Liver (tissue), 3 donors: Measurements from ENCODE around the gene ZFP1.

Experiments
- CTCF ChIP-seq: fragments of 150-350 bp; IDR thresholded peaks from 2 replicates; pipeline ENCODE4 v1.5.1; 2017; ENCODE audit warnings: improper control_type of control experiment, low read depth, low read length; ENCODE audit not compliant: missing input control
- EGR1 ChIP-seq, 2 donors: IDR thresholded peaks; 2 replicates each; pipeline ENCODE4 v1.6.1; 2016 to 2018; ENCODE audit warnings: antibody characterized with exemption in 2 of 2, low read depth in 2 of 2
- JUND ChIP-seq, 2 donors: IDR thresholded peaks; 2 replicates each; pipeline ENCODE4 v1.6.1; 2016; ENCODE audit warnings: antibody characterized with exemption in 2 of 2
- MAX ChIP-seq: IDR thresholded peaks from 2 replicates; pipeline ENCODE4 v1.6.1; 2016; ENCODE audit warnings: antibody characterized with exemption
- RAD21 ChIP-seq, 2 donors: IDR thresholded peaks; 2 replicates each; pipeline ENCODE4 v1.6.1; 2016; ENCODE audit warnings: antibody characterized with exemption in 2 of 2, mild to moderate bottlenecking in 2 of 2
- REST ChIP-seq: IDR thresholded peaks from 2 replicates; pipeline ENCODE4 v1.6.1; 2016; ENCODE audit warnings: antibody characterized with exemption, mild to moderate bottlenecking
- SP1 ChIP-seq: IDR thresholded peaks from 2 replicates; pipeline ENCODE4 v1.6.1; 2018; ENCODE audit warnings: antibody characterized with exemption, mild to moderate bottlenecking
- ZBTB33 ChIP-seq: IDR thresholded peaks from 2 replicates; pipeline ENCODE4 v1.6.1; 2016; ENCODE audit warnings: antibody characterized with exemption
- donor health status: healthy.
- donor health status: healthy.

GRCh38 chr16:75181630-75182029 lies 33.3 kb downstream of the ZFP1 start:
- TF ChIP-seq CTCF (no peak), JUND (IDR thresholded peaks at IDR 0.05) (no peak), MAX (no peak), ZBTB33 (no peak), RAD21 (IDR thresholded peaks at IDR 0.05) (no peak), EGR1 (IDR thresholded peaks at IDR 0.05; ENCODE audit: low read depth in 2 of 2) (no peak), REST (no peak), SP1 (no peak)
